ENCODE measurements around the gene ETFDH.
"Not testable (repeated sequence)": the region's sequence is repeated elsewhere in the genome, so short reads cannot be mapped to it uniquely, and the experiment has no call there.

The ETFDH gene

GRCh38 chr4:158671915-158672806 lies at the start of gene ETFDH:
Gene ETFDH (plus strand): TSS chr4:158672296. CDS start chr4:158672457, 161 bp downstream.
- DNase-seq: peak; percentile 100

GRCh38 chr4:158624889-158625478 lies 47.1 kb upstream of the ETFDH start:
- DNase-seq: peak; percentile 24

GRCh38 chr4:158625544-158625943 lies 46.6 kb upstream of the ETFDH start:
- DNase-seq: no peak

- no peak for DNase-seq
Measured at GRCh38 chr4:158630893-158631292, 41.2 kb upstream of the ETFDH start.

GRCh38 chr4:158636619-158637018 lies 35.5 kb upstream of the ETFDH start:
- DNase-seq: no peak

GRCh38 chr4:158644356-158644755 lies 27.7 kb upstream of the ETFDH start:
- no peak for DNase-seq

GRCh38 chr4:158644760-158645159 lies 27.3 kb upstream of the ETFDH start:
- no peak for DNase-seq

GRCh38 chr4:158649111-158649680 lies 22.9 kb upstream of the ETFDH start:
- no peak for DNase-seq

GRCh38 chr4:158652920-158653319 lies 19.2 kb upstream of the ETFDH start:
- DNase-seq: no peak

- no peak for DNase-seq
Measured at GRCh38 chr4:158656439-158656838, 15.7 kb upstream of the ETFDH start.

GRCh38 chr4:158657291-158657690 lies 14.8 kb upstream of the ETFDH start:
- no peak for DNase-seq

GRCh38 chr4:158663255-158663654 lies 8.8 kb upstream of the ETFDH start:
- not testable (repeated sequence) for DNase-seq

- DNase-seq: not testable (repeated sequence)
Measured at GRCh38 chr4:158663707-158664625, 8.1 kb upstream of the ETFDH start.

- DNase-seq: no peak
Measured at GRCh38 chr4:158664806-158665205, 7.3 kb upstream of the ETFDH start.

- no peak for DNase-seq
Measured at GRCh38 chr4:158666892-158667291, 5.2 kb upstream of the ETFDH start.

- no peak for DNase-seq
Measured at GRCh38 chr4:158667651-158668198, 4.4 kb upstream of the ETFDH start.

- no peak for DNase-seq
Measured at GRCh38 chr4:158669310-158669709, 2.8 kb upstream of the ETFDH start.

GRCh38 chr4:158670975-158671664 lies 976 bp upstream of the ETFDH start:
- peak; percentile 60 for DNase-seq

GRCh38 chr4:158671665-158671914 lies 506 bp upstream of the ETFDH start, which contains the start of gene C4orf46:
Gene C4orf46 (minus strand): TSS chr4:158671887. CDS start chr4:158671801, 86 bp downstream.
- no peak for DNase-seq

- DNase-seq: no peak
Measured at GRCh38 chr4:158673633-158674032, 1.5 kb downstream of the ETFDH start.

GRCh38 chr4:158676076-158676475 lies 4.0 kb downstream of the ETFDH start:
- DNase-seq: no peak

GRCh38 chr4:158678767-158679166 lies 6.7 kb downstream of the ETFDH start:
- DNase-seq: no peak
